Omental fat pad (tissue), 4 donors: ENCODE results near the gene TOR2A. TPM values are rescaled to one million over a fixed set of nuclear protein-coding genes. Genes with fewer than 3 reads are reported as not detected.

ENCODE experiments used
- ATAC-seq: fragments of 150-250 bp; one replicate; pipeline ENCODE4 v1.9.1; 2016; ENCODE audit warnings: mild to moderate bottlenecking, moderate library complexity; ENCODE audit not compliant: low FRiP score
- DNase-seq: peaks from one replicate; pipeline ENCODE4 v3.0.0-alpha.2; 2019; ENCODE audit warnings: low spot score
- total RNA-seq, 4 donors: library from RNA; depleted of rRNA; stranded (reverse); fragments of >200 nt; gene quantifications; one replicate each; pipeline ENCODE4 v1.1.0, GENCODE V29; 2016
- TF ChIP-seq, protein P1 (sequence below), 3 donors: fragments of 450-650 bp; IDR thresholded peaks; one replicate each; pipeline ENCODE4 v1.5.1; 2016 to 2017; ENCODE audit warnings: antibody characterized with exemption in 3 of 3, mild to moderate bottlenecking in 3 of 3, moderate library complexity in 2 of 3

The TOR2A gene
- total RNA-seq, 4 donors from 2014 or later, result 6.2 to 15.8 (median 11.0) TPM

DNA sequence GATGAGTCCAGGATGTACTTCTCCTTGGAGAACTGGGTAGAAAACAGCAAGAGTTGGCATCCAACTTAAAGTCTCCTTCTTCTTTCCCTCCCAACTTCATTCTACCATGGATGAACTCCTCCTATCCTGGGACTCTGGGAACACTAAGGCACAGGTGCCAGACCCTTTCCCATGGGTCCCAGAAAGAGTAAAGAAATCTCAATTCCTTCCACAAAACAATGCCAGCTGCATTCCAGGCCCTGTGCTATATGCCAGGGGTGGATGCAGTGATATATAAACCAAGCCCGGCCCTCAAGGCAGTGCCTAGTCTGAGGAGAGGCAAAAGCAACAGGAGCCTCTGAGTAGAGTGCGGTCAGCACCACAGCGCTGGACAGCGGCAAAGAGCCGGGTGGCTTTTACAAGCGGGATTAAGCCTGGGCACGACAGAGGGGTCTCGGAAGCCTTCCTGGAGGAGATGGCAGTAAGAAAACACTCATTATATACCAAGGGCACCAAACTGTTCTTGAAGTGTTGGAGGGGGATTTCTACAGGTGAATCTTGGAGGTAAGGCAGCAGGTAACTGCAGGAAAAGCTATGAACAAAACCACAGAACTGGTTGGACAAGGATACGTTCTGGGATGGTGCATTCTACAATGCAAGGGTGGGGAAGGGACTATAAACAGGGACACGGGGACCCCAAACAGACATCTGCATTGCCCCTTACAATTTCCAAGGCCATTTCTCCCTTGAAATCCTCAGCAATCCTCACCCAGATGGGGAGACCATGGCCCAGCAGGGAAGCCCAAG lies 16.4 kb upstream of the TOR2A start:
- TF ChIP-seq, protein P1, sequence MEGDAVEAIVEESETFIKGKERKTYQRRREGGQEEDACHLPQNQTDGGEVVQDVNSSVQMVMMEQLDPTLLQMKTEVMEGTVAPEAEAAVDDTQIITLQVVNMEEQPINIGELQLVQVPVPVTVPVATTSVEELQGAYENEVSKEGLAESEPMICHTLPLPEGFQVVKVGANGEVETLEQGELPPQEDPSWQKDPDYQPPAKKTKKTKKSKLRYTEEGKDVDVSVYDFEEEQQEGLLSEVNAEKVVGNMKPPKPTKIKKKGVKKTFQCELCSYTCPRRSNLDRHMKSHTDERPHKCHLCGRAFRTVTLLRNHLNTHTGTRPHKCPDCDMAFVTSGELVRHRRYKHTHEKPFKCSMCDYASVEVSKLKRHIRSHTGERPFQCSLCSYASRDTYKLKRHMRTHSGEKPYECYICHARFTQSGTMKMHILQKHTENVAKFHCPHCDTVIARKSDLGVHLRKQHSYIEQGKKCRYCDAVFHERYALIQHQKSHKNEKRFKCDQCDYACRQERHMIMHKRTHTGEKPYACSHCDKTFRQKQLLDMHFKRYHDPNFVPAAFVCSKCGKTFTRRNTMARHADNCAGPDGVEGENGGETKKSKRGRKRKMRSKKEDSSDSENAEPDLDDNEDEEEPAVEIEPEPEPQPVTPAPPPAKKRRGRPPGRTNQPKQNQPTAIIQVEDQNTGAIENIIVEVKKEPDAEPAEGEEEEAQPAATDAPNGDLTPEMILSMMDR (IDR thresholded peaks at IDR 0.05), result no peak
- DNase-seq (no peak), ATAC-seq (no peak)

DNA sequence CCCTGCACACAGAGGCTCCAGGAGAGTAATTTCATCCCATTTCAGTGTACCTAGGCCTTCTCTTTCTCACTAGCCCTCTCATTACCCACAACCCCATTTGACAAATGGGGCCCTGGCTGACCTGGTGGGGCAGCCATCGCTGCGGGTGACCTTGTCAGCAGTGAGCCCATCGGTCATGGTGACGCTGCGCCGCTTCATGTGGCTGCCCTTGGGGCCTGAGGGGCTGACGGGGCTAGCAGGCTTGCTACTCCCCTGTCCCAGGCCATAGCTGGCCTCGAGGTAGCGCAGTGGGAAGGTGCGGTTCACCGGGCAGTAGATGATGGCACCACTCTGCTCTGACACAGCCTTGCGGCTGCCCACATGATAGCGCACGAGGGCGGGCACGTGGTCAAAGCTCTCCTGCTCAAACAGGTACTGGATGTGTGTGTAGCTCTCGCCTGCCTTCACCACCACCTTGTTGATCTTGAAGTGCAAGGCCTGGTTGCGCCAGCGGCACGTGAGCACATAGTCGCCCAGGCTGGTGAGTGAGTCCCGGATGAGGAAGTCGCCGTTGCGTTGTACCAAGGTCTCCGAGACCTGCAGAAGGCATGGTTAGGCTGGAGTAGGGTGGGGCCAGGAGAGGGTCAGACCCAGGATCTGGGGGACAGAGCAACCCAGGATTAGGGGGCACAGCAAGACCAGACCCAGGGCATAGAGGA lies 14.1 kb upstream of the TOR2A start:
- TF ChIP-seq, protein P1 (IDR thresholded peaks at IDR 0.05), result no peak
- DNase-seq, result no peak
- peak; percentile 29 for ATAC-seq

DNA sequence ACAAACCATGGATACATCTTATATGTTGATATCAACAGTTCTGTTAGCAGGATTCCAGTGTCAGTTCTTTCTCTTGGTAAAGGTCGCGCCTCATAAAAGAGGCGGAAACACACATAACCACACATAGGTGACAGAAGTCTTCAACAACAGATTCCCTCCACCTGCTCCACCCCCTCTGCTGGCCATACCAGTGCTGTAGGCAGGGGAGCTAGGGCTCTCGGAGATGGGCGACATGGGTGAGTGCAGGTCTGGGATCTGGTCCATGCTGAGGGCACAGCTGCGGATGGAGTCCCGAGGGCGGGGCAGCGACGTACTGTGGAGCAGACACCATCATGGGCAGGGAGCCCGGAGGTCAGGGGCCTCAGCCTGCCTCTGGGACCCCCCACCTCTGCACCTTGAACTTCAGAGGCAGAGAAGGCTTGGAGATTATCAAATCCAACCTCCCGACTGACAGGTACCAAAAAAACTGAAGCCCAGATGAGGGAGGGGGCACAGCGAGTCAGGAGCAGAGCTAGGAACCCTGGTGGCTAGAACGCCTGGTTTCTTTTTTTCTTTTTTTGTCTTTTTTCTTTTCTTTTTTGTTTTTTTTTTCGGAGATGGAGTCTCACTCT lies 12.0 kb upstream of the TOR2A start:
- DNase-seq (no peak), ATAC-seq (no peak)
- TF ChIP-seq, protein P1 (IDR thresholded peaks at IDR 0.05), result no peak

DNA sequence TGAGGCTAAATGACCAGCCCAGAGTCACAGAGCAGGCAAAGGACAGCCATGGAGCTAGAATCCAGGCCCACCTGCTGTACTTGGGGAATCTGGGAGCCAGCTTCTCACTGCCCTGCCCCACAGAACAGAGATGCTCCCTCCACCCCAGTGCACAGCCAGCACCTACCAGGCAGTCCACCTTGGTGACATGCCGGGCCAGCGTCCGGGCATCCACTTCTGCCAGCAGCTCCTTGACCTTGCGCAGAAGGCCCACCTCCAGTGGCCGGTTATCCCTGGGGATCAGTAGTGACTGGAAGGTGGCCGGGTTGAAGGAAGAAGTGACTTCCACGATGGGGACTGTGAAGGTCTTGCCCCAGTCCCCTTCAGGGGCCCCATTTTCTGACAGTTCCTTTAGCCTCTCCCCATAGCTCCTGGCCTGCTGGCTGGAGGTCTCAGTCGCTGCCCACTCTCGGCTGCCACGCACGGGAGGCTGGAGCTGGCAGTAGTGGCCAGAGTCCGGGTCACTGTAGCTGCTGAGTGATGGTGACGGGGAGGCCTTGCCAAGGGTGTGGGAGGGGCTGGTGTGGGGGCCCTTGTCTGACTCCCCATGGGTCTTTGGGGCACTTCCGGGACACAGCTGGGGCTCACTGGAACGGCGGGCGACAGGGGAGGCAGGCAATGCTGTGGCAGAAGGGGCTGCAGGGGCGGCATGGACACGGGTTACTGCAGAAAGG lies 9.5 kb upstream of the TOR2A start:
- DNase-seq (no peak), ATAC-seq (no peak)
- TF ChIP-seq, protein P1 (IDR thresholded peaks at IDR 0.05), result no peak

DNA sequence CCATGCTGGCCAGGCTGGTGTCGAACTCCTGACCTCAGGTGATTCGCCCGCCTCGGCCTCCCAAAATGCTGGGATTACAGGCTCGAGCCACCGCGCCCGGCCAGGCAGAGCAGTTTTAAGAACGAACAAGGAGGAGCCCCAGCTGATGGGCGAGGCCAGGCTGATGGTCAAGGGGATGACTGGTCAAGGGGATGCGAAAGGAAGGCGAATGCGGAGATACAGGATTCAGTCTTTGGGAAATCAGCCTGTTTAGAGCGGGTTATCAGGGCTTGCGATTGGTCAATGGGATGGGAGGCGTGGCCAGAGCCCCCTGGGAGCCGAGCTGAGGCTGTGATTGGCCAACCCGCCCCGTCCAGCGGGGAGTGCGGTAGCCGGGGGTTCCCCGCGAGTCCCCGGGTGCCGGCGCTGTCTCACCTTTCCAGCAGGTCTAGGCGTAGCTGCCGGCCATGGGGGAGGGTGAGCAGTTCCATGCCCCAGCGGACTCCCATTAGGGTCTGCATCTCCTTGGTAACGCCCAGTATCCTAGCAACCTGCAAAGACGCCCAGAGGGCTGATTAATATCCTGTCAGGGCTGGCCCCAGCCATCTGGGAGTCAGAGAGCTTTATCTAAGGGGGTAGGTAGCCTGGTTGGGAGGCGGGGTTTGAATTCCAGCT lies 7.5 kb upstream of the TOR2A start:
- TF ChIP-seq, protein P1 (IDR thresholded peaks at IDR 0.05), result no peak
- ATAC-seq (peak; percentile 63), DNase-seq (no peak)

DNA sequence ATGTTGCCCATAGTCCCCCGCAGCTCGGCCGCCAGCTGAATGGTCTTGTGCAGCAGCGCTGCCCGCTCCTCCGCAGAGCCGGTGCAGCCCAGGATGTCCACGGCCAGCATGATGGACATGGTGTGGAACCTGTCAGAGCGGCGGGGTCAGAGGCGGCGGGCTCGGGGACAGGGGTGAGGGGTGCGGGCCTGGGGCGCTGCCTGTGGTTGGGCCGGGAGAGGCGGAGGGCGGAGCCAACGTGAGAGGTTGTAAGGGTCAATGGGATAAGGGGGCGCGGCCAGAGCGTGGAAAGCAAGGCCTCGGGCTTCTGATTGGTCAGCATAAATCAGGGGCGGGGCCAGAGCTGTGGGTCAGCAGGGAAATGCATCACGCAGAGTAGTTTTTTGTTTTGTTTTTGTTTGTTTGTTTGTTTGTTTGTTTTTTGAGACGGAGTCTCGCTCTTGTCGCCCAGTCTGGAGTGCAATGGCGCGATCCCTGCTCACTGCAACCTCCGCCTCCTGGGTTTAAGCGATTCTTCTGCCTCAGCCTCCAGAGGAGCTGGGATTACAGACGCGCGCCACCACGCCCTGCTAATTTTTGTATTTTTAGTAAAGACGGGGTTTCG lies 6.8 kb upstream of the TOR2A start:
- TF ChIP-seq, protein P1 (IDR thresholded peaks at IDR 0.05), result no peak
- DNase-seq (peak; percentile 61), ATAC-seq (peak; percentile 42)
